ENCODE results near the gene CSNK1G2.
"Not testable (repeated sequence)": the region's sequence is repeated elsewhere in the genome, so short reads cannot be mapped to it uniquely, and the experiment has no call there.

CSNK1G2 gene

GRCh38 chr19:1970003-1970805 lies 29.2 kb downstream of the CSNK1G2 start:
- DNase-seq: no peak

GRCh38 chr19:1970806-1971502 lies 30.0 kb downstream of the CSNK1G2 start:
- no peak for DNase-seq

GRCh38 chr19:1974381-1975161 lies 33.6 kb downstream of the CSNK1G2 start:
- no peak for DNase-seq

GRCh38 chr19:1975162-1975480 lies 34.1 kb downstream of the CSNK1G2 start:
- no peak for DNase-seq

- no peak for DNase-seq
Measured at GRCh38 chr19:1977120-1977519, 36.1 kb downstream of the CSNK1G2 start.

GRCh38 chr19:1978346-1978894 lies 37.4 kb downstream of the CSNK1G2 start:
- no peak for DNase-seq

- no peak for DNase-seq
Measured at GRCh38 chr19:1979017-1979416, 38.0 kb downstream of the CSNK1G2 start.

GRCh38 chr19:1979642-1980041 lies 38.7 kb downstream of the CSNK1G2 start:
- DNase-seq: no peak

- no peak for DNase-seq
Measured at GRCh38 chr19:1980091-1980808, 39.3 kb downstream of the CSNK1G2 start.

- DNase-seq: no peak
Measured at GRCh38 chr19:1980809-1981181, 39.8 kb downstream of the CSNK1G2 start.

- DNase-seq: no peak
Measured at GRCh38 chr19:1981253-1981652, 40.3 kb downstream of the CSNK1G2 start.

GRCh38 chr19:1984357-1984756 lies 43.4 kb downstream of the CSNK1G2 start:
- no peak for DNase-seq

- DNase-seq: no peak
Measured at GRCh38 chr19:1985588-1986356, 44.8 kb downstream of the CSNK1G2 start.

GRCh38 chr19:1986357-1987162 lies 45.6 kb downstream of the CSNK1G2 start:
- no peak for DNase-seq

GRCh38 chr19:1987197-1988187 lies 46.5 kb downstream of the CSNK1G2 start:
- DNase-seq: no peak

GRCh38 chr19:1988464-1988863 lies 47.5 kb downstream of the CSNK1G2 start:
- DNase-seq: not testable (repeated sequence)

- DNase-seq: no peak
Measured at GRCh38 chr19:1989513-1990229, 48.7 kb downstream of the CSNK1G2 start.

GRCh38 chr19:1990230-1991017 lies 49.5 kb downstream of the CSNK1G2 start:
- no peak for DNase-seq
